HepG2 (cell line): Measurements from ENCODE around the gene ACP7. TPM values are rescaled to one million over a fixed set of nuclear protein-coding genes. Genes with fewer than 3 reads are reported as not detected.

Experiments
- ATAC-seq: fragments of 200-7000 bp; cut with Tn5 transposase; 3 replicates; pipeline ENCODE4 v1.9.1; 2020; ENCODE audit warnings: mild to moderate bottlenecking, moderate library complexity
- BruUV-seq: library from RNA; stranded (reverse); fragments of 400-500 nt; replicated peaks from 2 replicates; lab custom pipeline; 2021; lab: Mats Ljungman, UMichigan
- CTCF ChIA-PET: fragments of 300-600 bp; formaldehyde crosslinking; extraction: SDS; loops from one replicate; lab custom pipeline; 2021; ENCODE audit warnings: low total read pairs, inconsistent platforms, low intra/inter-chr PET ratio; lab: Yijun Ruan, JAX
- POLR2A ChIA-PET: fragments of 350-600 bp; sonication (Branson Sonifier 250); formaldehyde crosslinking; loops from one replicate; lab custom pipeline; 2020; ENCODE audit warnings: antibody characterized with exemption, inconsistent platforms; lab: Yijun Ruan, JAX
- DNase-seq: peaks from one replicate; pipeline ENCODE4 v3.0.0-alpha.2; 2015; ENCODE audit warnings: low spot score
- FAIRE-seq: peaks from 3 replicates; lab custom pipeline; 2011; peaks lifted over from hg19 to GRCh38; lab: Jason Lieb, UNC
- H2AFZ ChIP-seq: one replicate; pipeline ENCODE4 v1.6.1; 2011; ENCODE audit warnings: low read length, inconsistent platforms
- H3K27ac ChIP-seq: fragments of 300-600 bp; 3 replicates; pipeline ENCODE4 v1.8.0; 2011; ENCODE audit warnings: mixed run types, mild to moderate bottlenecking, mixed read lengths, low read length, inconsistent platforms; ENCODE audit not compliant: insufficient read depth; ENCODE audit errors: extremely low read length
- H3K27me3 ChIP-seq, 2 experiments: fragments of 200-600 bp in 1 of 2; 2 replicates in 1 of 2; 3 replicates in 1 of 2; pipeline versions ENCODE4 v1.6.0 to v1.8.0; 2011; ENCODE audit warnings: low read length in 2 of 2, mild to moderate bottlenecking in 2 of 2, moderate library complexity in 2 of 2, inconsistent platforms in 1 of 2; ENCODE audit not compliant: insufficient read depth in 2 of 2, control insufficient read depth in 1 of 2
- H3K36me3 ChIP-seq, 2 experiments: fragments of 200-600 bp in 1 of 2; replicated peaks in 1 of 2; 2 replicates in 1 of 2; 3 replicates in 1 of 2; pipeline versions ENCODE4 v1.5.1 to v1.8.0; 2011; ENCODE audit warnings: low read length in 2 of 2, inconsistent platforms in 1 of 2; ENCODE audit not compliant: insufficient read depth in 2 of 2, control insufficient read depth in 1 of 2
- H3K4me1 ChIP-seq: 2 replicates; pipeline ENCODE4 v1.5.1; 2012; ENCODE audit warnings: low read length, inconsistent platforms; ENCODE audit not compliant: insufficient read depth
- H3K4me2 ChIP-seq: 2 replicates; pipeline ENCODE4 v1.6.0; 2011; ENCODE audit warnings: low read depth, low read length, inconsistent platforms
- H3K4me3 ChIP-seq, 3 experiments: fragments of 200-600 bp in 1 of 3; sonication (generic), shearing (Covaris generic) in 1 of 3; replicated peaks in 1 of 3; 2 replicates each; pipeline ENCODE4 v1.5.1; 2011 to 2016; ENCODE audit warnings: low read length in 3 of 3, inconsistent platforms in 2 of 3, low read depth in 2 of 3, mild to moderate bottlenecking in 2 of 3, control low read depth in 1 of 3, mixed read lengths in 1 of 3; ENCODE audit not compliant: insufficient read depth in 1 of 3
- H3K79me2 ChIP-seq: one replicate; pipeline ENCODE4 v1.6.1; 2011; ENCODE audit warnings: low read length, inconsistent platforms; ENCODE audit not compliant: insufficient read depth
- H3K9ac ChIP-seq: 2 replicates; pipeline ENCODE4 v1.6.0; 2011; ENCODE audit warnings: mild to moderate bottlenecking, low read depth, low read length, inconsistent platforms; ENCODE audit not compliant: insufficient read depth
- H3K9me3 ChIP-seq: 2 replicates; pipeline ENCODE4 v1.5.1; 2012; ENCODE audit warnings: mild to moderate bottlenecking, low read length
- H4K20me1 ChIP-seq: 2 replicates; pipeline ENCODE4 v1.6.0; 2011; ENCODE audit warnings: inconsistent platforms, mild to moderate bottlenecking, low read length, moderate library complexity; ENCODE audit not compliant: insufficient read depth
- SMC3 ChIP-seq: IDR thresholded peaks from 2 replicates; pipeline ENCODE4 v1.6.1; 2011; ENCODE audit warnings: low read length, improper control_type of control experiment
- SNAI1 ChIP-seq: sonication (generic); formaldehyde crosslinking; IDR thresholded peaks from 2 replicates; pipeline ENCODE4 v1.5.0; 2020; ENCODE audit warnings: mild to moderate bottlenecking, missing genetic modification reagents, borderline replicate concordance
- ZFP36 ChIP-seq: fragments of 150-350 bp; IDR thresholded peaks from 2 replicates; pipeline ENCODE4 v1.6.1; 2018; ENCODE audit warnings: borderline replicate concordance, low read length, low read depth; ENCODE audit not compliant: partially characterized antibody
- ZMYM3 ChIP-seq: sonication (generic); formaldehyde crosslinking; IDR thresholded peaks from 2 replicates; pipeline ENCODE4 v1.5.1; 2020; ENCODE audit warnings: mild to moderate bottlenecking, missing genetic modification reagents
- ZNF275 ChIP-seq: sonication (generic); formaldehyde crosslinking; IDR thresholded peaks from 2 replicates; pipeline ENCODE4 v1.8.0; 2022; ENCODE audit warnings: missing genetic modification reagents, mild to moderate bottlenecking, inconsistent platforms, borderline replicate concordance
- WGBS: methylation state at CpG from one replicate; pipeline ENCODE4 v1.1.6; 2017; ENCODE audit warnings: low lambda C conversion rate; 5-methylcytosine and 5-hydroxymethylcytosine counted together
- in situ Hi-C: cut with HindIII; loops from 2 replicates; pipeline ENCODE4 v1.10.0; 2017; ENCODE audit warnings: low pct_unique_long_range_greater_than_20kb; ENCODE audit not compliant: extremely low pct_ligation_motif_present
- intact Hi-C: fragments of 100-400 bp; cut with micrococcal nuclease; formaldehyde crosslinking; loops from one replicate; pipeline ENCODE4 v1.10.0; 2022; ENCODE audit not compliant: unreplicated experiment
- polyA plus RNA-seq, 8 experiments: library from polyadenylated mRNA; depleted of rRNA in 3 of 8; stranded (reverse) in 7 of 8; unstranded in 1 of 8; fragments of >200 nt; fragmentation: Illumina TruSeq in 4 of 8; extraction: Trizol in 4 of 8; gene quantifications; 2 replicates each; pipeline versions ENCODE4 v1.2.1 to v1.2.3, GENCODE V29; 2011 to 2016; ENCODE audit warnings: low read depth in 4 of 8, missing spikeins in 1 of 8, mixed read lengths in 1 of 8; ENCODE audit not compliant: insufficient read depth in 1 of 8
- total RNA-seq, 5 experiments: library from RNA; depleted of rRNA; stranded (reverse); fragments of >200 nt; fragmentation: Illumina TruSeq; extraction: Trizol; gene quantifications; 2 replicates each; pipeline ENCODE4 v1.2.3, GENCODE V29; 2016; ENCODE audit warnings: low read depth in 1 of 5

ACP7 gene
- total and polyA plus RNA-seq, 2 of the 13 experiments (the other 11 are each of a cell fraction or from before 2014, with no cell fraction given), result not detected

- H3K27me3 ChIP-seq, result no peaks in the 10 kb centered on the region
- no peak for DNase-seq
- 95% methylated on average over 1 of the region's 1 CpG for WGBS
- intact Hi-C loops (no loop called here), in situ Hi-C loops (no loop called here)
- FAIRE-seq, result peak; percentile 43
- H3K79me2 ChIP-seq, result peaks cover 66% of the 10 kb centered on the region
- CTCF ChIA-PET, result interaction anchor here (1.7 kb wide), 1 partner anchor 24 kb away, joined by 14 read pairs; no protein-coding TSS in a partner anchor
- peak overlapping the region in 2 of 3 experiments; percentile 20 to 67; a peak in 4 of 6 replicates for H3K4me3 ChIP-seq
- H3K36me3 ChIP-seq, result peaks cover 5 to 7% of the 10 kb centered on the region in 2 experiments; a peak in 4 of 5 replicates
- H3K9ac ChIP-seq, result peak overlapping the region; percentile 36
- H2AFZ ChIP-seq, result no peak overlapping the region
- peak overlapping the region; percentile 59 for H3K27ac ChIP-seq
- peaks cover 61% of the 10 kb centered on the region for H3K4me1 ChIP-seq
- no peaks in the 10 kb centered on the region for H3K9me3 ChIP-seq
- BruUV-seq, result no TSS peak
- POLR2A ChIA-PET, result interaction anchor here (0.6 to 3.3 kb wide), 12 partner anchors 9 to 290 kb away, joined by 3 to 35 read pairs (median 5); partner anchors contain the start of genes PAK4 and RPS16
- ATAC-seq, result peak; percentile 9; the same call in 2 of the 3 replicates
- H3K4me2 ChIP-seq, result peak overlapping the region; percentile 89
- TF ChIP-seq ZFP36 (peak; percentile 95), ZNF275 (CRISPR knock-in tag) (no peak), SNAI1 (CRISPR knock-in tag) (peak; percentile 10; the same call in 1 of the 2 replicates), SMC3 (0 out of 2 replicates have a peak, but pooled peaks have one; percentile 0), ZMYM3 (CRISPR knock-in tag) (0 out of 2 replicates have a peak, but pooled peaks have one; percentile 26)
- H4K20me1 ChIP-seq, result peaks cover 15% of the 10 kb centered on the region
Measured at GRCh38 chr19:39146091-39146490, 61.9 kb downstream of the ACP7 start.
